Measurements from ENCODE around the gene ANKRD6.

DNA sequence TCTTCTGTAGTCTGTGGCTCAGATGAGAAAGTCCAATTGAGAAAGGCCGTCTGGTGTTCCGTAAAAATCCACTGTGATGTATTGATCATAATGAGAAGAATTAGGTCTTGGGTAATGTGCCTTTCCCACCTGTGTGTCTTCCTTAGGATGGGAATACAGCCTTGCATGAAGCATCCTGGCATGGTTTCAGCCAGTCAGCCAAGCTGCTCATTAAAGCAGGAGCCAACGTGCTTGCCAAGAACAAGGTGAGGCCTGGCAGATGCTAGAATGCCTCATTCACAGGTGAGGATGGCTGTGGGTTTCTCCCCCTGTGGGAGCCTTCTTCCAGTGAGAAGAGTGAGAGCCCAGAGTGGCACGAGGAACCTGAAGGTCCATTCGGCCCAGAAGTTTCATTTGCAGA, 172.9 kb downstream of the ANKRD6 start:
- TF ChIP-seq, protein P1, sequence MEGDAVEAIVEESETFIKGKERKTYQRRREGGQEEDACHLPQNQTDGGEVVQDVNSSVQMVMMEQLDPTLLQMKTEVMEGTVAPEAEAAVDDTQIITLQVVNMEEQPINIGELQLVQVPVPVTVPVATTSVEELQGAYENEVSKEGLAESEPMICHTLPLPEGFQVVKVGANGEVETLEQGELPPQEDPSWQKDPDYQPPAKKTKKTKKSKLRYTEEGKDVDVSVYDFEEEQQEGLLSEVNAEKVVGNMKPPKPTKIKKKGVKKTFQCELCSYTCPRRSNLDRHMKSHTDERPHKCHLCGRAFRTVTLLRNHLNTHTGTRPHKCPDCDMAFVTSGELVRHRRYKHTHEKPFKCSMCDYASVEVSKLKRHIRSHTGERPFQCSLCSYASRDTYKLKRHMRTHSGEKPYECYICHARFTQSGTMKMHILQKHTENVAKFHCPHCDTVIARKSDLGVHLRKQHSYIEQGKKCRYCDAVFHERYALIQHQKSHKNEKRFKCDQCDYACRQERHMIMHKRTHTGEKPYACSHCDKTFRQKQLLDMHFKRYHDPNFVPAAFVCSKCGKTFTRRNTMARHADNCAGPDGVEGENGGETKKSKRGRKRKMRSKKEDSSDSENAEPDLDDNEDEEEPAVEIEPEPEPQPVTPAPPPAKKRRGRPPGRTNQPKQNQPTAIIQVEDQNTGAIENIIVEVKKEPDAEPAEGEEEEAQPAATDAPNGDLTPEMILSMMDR (conservative IDR thresholded peaks at IDR 0.05; ENCODE audit: low read length) = no peak
- TF ChIP-seq EZH2phosphoT487 (IDR thresholded peaks at IDR 0.05; ENCODE audit: borderline replicate concordance, low read depth, low read length) = no peak
